KMS-11 (cell line): ENCODE results near the gene CEACAM5.

ENCODE experiments used
- H2AFZ ChIP-seq: fragments of 200-600 bp; sonication (generic); 2 replicates; pipeline ENCODE4 v1.6.1; 2016; ENCODE audit warnings: antibody characterized with exemption, mixed run types, low read depth
- H3K27ac ChIP-seq: fragments of 200-600 bp; sonication (generic); 2 replicates; pipeline ENCODE4 v1.6.1; 2016; ENCODE audit warnings: mild to moderate bottlenecking, mixed run types
- H3K27me3 ChIP-seq: fragments of 200-600 bp; sonication (generic); 2 replicates; pipeline ENCODE4 v1.6.1; 2017; ENCODE audit warnings: mild to moderate bottlenecking, low read depth, mixed run types, moderate library complexity; ENCODE audit not compliant: insufficient read depth
- H3K36me3 ChIP-seq: fragments of 200-600 bp; sonication (generic); 2 replicates; pipeline ENCODE4 v1.6.1; 2017; ENCODE audit warnings: mild to moderate bottlenecking, mixed run types; ENCODE audit not compliant: insufficient read depth
- H3K4me1 ChIP-seq: fragments of 200-600 bp; sonication (generic); 2 replicates; pipeline ENCODE4 v1.6.1; 2016; ENCODE audit warnings: mild to moderate bottlenecking, low read depth, mixed run types; ENCODE audit not compliant: poor library complexity, severe bottlenecking
- H3K4me2 ChIP-seq: fragments of 200-600 bp; sonication (generic); 2 replicates; pipeline ENCODE4 v1.7.0; 2016; ENCODE audit warnings: mild to moderate bottlenecking, mixed run types
- H3K4me3 ChIP-seq: fragments of 200-600 bp; sonication (generic); IDR thresholded peaks from 2 replicates; pipeline ENCODE4 v1.6.1; 2017; ENCODE audit warnings: low read depth, low read length, mixed read lengths; ENCODE audit not compliant: insufficient read depth
- H3K79me2 ChIP-seq: fragments of 200-600 bp; sonication (generic); 2 replicates; pipeline ENCODE4 v1.6.1; 2016; ENCODE audit warnings: low read depth, mixed run types; ENCODE audit not compliant: insufficient read depth
- H3K9ac ChIP-seq: fragments of 200-600 bp; sonication (generic); 2 replicates; pipeline ENCODE4 v1.6.1; 2016; ENCODE audit warnings: mild to moderate bottlenecking, mixed run types
- H4K20me1 ChIP-seq: fragments of 200-600 bp; sonication (generic); 2 replicates; pipeline ENCODE4 v1.6.1; 2016; ENCODE audit warnings: mild to moderate bottlenecking, mixed run types; ENCODE audit not compliant: insufficient read depth
- CTCF ChIP-seq: fragments of 200-600 bp; sonication (generic); conservative IDR thresholded peaks from 2 replicates; pipeline ENCODE4 v1.6.1; 2017; ENCODE audit warnings: low read depth, mild to moderate bottlenecking, antibody characterized with exemption, low read length, moderate library complexity, mixed read lengths

The CEACAM5 gene

GRCh38 chr19:41708481-41708880 lies at the start of gene CEACAM5:
CEACAM5 (plus strand) TSS chr19:41708626; CDS start chr19:41708732, 106 bp downstream.
- Histone ChIP-seq H3K79me2 (no peaks in the 10 kb centered on the region), H3K4me1 (no peaks in the 10 kb centered on the region), H3K27me3 (peaks cover 63% of the 10 kb centered on the region), H3K4me3 (no peak within 1 kb of the TSS), H4K20me1 (no peaks in the 10 kb centered on the region), H2AFZ (no peak within 1 kb of the TSS), H3K36me3 (no peaks in the 10 kb centered on the region), H3K27ac (no peak within 1 kb of the TSS), H3K4me2 (no peak within 1 kb of the TSS), H3K9ac (no peak within 1 kb of the TSS)
- TF ChIP-seq CTCF = no peak

GRCh38 chr19:41666075-41666474 lies 42.4 kb upstream of the CEACAM5 start:
- no peak for TF ChIP-seq CTCF
- H3K36me3 ChIP-seq = no peaks in the 10 kb centered on the region

GRCh38 chr19:41668315-41668714 lies 40.1 kb upstream of the CEACAM5 start:
- Histone ChIP-seq H4K20me1 (no peaks in the 10 kb centered on the region), H3K4me2 (no peak overlapping the region), H3K79me2 (no peaks in the 10 kb centered on the region), H3K9ac (no peak overlapping the region), H3K4me3 (no peak overlapping the region), H3K27ac (no peak overlapping the region), H3K4me1 (no peaks in the 10 kb centered on the region), H2AFZ (no peak overlapping the region), H3K36me3 (no peaks in the 10 kb centered on the region), H3K27me3 (peaks cover 13% of the 10 kb centered on the region; the same call in 1 of the 2 replicates)
- TF ChIP-seq CTCF = no peak

More at GRCh38 chr19:41666075-41666474, 42.4 kb upstream of the CEACAM5 start:
- H3K4me1 ChIP-seq = no peaks in the 10 kb centered on the region
- H3K27ac ChIP-seq = no peak overlapping the region
- peaks cover 6% of the 10 kb centered on the region; the same call in 1 of the 2 replicates for H3K27me3 ChIP-seq
- no peak overlapping the region for H3K4me2 ChIP-seq
- no peak overlapping the region for H3K4me3 ChIP-seq
- no peaks in the 10 kb centered on the region for H3K79me2 ChIP-seq
- no peak overlapping the region for H2AFZ ChIP-seq
- no peaks in the 10 kb centered on the region for H4K20me1 ChIP-seq
- H3K9ac ChIP-seq = no peak overlapping the region

GRCh38 chr19:41670755-41671154 lies 37.7 kb upstream of the CEACAM5 start:
- H3K4me1 ChIP-seq = no peaks in the 10 kb centered on the region
- H3K9ac ChIP-seq = no peak overlapping the region
- no peaks in the 10 kb centered on the region for H4K20me1 ChIP-seq
- H3K4me3 ChIP-seq = no peak overlapping the region
- no peak overlapping the region for H2AFZ ChIP-seq
- H3K4me2 ChIP-seq = no peak overlapping the region
- no peak for TF ChIP-seq CTCF
- H3K79me2 ChIP-seq = no peaks in the 10 kb centered on the region
- H3K27ac ChIP-seq = no peak overlapping the region
- peaks cover 13% of the 10 kb centered on the region; the same call in 1 of the 2 replicates for H3K27me3 ChIP-seq
- H3K36me3 ChIP-seq = no peaks in the 10 kb centered on the region
